ENCODE measurements around the gene PTH1R. TPM values are rescaled to one million over a fixed set of nuclear protein-coding genes. Genes with fewer than 3 reads are reported as not detected.

Gene PTH1R
- total RNA-seq, 1 experiment from 2014 or later = not detected

DNA sequence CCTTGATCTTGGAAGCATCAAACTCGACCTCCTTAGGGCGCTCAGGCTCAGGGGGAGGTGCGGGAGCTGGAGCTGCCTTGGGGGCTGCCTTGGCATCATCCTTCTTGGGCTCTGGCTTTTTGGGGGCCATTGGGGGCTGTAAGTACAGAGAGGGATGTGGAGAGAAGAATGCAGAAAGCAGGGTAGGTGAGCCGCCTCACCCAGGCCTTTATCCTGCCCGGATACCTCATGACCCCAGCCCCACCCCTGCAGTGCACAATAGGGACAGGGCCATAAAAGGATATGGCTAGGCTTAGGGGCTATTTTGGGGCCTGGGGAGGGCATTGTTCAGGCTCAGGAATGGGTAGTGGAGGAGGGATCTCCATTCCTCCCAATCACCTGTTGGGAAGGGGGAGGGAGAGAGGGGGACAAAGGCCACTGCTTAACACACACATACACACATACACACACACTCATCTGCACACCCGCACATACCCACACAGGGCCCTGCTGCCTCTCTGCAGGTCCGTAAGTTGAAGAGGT lies 14.2 kb upstream of the PTH1R start, which contains the start of gene MYL3:
Gene MYL3, minus strand, starts transcription at position 184 of the 522 bp plus-strand sequence. Its CDS starts 54 bp downstream, at position 130.
- no peak for DNase-seq (ENCODE audit: low spot score)

DNA sequence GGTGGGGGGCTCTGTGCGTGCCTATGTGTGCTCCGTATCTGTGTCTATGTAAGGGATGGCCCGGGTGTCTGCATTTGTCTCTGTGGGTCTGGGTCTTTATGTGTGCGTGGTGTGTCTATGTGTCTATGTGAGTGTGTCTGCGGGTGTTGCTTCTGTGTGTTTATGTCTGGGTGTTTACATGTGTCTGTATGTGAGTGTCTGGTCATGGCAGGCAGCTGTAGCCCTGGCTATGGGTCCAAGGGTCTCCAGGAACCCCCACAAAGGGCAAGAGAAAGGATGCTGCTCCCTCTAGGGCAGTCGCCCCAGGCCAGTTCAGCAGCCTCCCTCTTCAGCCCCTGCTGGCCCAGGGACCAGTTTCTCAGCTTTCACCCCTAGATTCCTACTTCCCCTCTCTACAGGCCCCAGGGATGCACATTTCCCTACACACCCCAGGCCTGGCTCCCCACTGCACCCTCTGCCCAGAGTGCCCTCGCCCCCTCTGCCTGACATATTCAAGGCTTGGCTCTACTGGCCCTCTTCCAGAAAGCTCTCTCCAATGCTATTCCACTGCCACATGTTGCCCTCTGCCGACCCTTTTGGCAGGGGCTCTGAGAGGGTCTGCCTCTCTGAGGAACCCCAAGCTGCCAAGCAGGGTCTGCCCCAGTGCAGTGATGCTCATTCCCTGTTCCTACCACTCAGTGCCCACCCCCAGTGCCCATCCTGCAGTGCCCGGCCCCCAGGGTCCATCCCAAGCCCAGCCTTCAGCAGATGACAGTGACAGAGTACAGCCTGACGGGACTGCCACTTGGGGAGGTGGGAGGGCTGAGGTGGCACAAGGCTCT lies 13.2 kb upstream of the PTH1R start:
- DNase-seq (ENCODE audit: low spot score) = no peak

DNA sequence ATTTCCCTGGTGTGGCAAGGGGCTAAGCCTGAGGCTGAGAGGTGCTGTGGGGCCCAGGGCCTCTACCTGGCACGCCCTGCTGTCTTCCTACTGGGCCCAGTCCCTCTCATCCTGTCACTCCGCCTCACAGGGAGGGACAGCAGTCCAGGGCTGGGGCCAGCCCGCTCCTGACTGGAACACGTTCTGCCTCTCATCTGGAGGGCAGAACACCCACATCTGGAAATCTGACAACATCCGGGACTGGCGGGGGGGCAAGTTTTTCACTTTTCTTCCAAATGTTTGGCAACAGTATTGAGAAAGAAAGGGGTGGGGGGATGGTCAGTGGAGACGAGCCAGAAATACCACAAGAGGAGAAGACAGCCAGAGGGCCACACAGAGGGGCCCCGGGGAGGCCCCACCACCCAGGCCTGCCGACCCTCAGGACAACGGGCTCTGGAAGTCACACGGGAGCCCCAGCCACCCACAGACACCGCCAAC lies 12.5 kb upstream of the PTH1R start:
- DNase-seq (ENCODE audit: low spot score) = no peak

DNA sequence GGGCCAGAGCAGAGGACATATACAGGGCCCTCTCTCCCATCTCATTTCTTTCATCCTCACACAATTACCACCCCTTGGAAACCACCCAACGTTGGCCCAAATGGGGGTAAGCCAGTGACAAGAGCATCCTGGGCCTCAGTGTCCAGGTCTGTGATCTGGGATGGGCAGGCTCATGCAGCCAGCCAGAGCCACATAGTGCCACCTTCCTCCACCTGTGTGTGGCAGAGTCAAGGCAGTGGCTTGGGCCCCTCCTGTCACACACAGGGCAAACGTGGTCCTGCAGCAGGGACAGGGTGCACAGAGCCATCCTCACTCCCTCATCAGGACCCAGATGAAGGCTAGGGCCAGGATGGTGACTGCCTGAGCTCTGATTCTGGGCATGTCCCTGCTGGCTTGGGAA lies 12.0 kb upstream of the PTH1R start:
- DNase-seq (ENCODE audit: low spot score) = no peak

DNA sequence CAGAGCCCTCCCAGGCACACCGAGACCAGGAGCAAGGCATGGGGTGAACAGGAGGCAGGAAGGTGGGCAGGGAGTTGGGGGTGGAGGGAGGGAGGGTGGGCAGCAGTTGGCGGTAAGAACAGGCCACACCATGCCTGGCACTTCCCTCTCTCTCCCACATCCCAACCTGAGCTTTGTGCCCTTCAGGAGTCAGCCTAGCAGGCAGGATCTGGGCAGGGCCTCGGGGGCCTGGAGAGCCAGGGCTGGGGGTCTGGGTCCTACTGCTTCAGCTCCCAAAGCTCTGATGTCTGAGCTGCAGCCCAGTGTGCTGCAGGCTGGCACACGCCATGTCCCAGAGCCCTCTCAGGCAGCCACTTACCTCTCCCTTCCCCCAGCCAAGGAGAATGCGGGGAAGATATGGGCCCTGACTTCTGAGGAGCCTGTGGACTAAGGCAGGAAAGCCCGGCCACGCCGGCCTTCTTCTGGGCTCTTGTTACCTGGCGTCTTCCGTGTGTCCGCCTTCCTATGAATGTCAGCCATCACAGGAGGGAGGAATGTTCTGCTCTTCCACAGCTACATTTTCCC lies 11.4 kb upstream of the PTH1R start:
- DNase-seq (ENCODE audit: low spot score) = no peak

DNA sequence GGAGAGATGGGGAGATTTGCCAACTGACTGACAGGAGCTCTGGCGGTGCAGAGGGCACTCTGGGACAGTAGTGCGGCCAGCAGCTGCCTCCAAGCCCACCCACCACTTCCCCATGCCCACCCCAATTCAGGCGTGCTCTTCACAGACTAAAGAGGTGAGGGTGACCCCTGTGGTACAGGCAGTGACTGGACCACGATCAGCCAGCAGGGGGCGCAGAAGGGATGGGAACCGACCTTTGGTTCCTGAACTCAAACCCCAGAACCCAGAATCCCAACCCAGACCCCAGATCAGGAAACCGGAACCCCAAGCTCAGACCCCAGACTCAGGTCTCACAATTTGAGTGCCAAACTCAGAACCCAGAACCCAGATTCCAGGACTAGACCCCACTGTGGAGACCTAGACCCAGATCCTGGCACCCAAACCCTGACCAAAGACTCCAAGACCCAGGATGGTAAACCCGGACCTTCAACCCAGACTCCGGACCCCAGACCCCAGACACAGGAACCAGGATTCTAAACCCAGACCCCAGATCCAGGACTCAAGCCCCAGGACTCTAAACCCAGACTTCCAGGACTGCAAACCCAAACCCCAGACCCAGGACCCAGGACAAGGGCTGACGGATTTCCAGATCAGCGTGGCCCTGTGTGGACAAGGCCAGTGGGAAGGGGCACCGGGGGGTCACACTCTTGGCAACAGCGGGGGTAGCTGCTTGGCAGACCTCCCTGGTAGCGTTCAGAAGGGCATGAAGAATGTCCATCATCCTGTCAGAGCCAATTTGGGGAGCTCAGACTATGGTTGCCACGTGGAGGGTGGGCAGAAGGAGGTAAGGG lies 10.6 kb upstream of the PTH1R start:
- peak; percentile 60 for DNase-seq (ENCODE audit: low spot score)

DNA sequence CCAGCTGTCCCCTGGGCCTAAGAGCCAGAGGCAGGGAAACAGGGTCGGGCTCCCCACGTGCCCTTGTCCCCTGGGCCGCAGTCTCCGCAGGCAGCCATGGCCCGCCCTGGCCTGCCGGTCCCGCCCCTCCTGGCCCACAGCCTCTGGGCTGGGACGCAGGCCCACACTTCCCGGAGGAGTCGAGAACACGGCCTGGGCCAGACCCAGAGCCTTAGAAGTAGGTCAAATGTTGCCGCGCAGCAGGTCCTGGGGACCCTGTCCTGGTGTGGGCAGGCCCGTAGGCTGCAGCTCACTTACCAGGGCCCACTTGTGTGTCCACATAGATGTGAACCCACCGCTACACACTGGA lies 10.0 kb upstream of the PTH1R start:
- no peak for DNase-seq (ENCODE audit: low spot score)

DNA sequence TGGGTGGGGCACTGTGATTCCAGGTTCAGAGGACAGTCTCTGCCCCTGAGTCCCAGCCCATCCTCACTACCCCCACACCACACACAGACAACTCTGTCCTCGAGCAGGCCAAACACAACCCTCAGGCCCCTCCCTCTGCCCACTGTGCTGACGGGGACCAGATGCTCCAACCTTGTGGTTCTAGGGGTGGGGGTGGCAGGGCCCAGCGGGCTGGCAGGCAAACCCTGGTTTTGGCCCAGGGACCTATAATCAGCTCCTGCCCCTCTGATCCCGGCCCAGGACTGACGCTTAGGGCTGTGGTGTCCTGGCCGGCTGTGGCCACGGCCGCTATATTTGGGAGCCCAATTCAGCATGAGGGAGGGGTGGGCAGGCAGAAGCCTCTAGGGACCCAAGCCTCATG lies 9.2 kb upstream of the PTH1R start:
- DNase-seq (ENCODE audit: low spot score) = no peak

DNA sequence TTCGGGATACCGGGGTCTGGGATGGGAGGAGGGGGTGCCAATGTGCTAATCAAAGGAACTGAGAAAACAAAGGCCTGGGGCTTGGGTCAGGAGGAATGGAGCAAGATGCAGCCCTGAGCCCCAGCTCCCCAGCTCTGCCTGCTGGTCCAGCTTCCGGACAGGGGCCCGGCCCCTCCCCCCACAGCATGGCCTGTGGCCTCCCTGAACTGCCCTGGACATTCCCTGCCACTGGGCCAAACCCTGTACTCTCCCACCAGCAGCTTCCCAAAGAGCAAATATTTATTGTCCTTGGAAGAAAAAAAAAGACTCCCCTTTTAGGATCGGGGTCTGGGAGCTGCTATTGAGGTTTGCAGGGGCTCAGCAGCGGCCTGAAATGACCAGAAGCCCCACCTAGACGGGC lies 8.6 kb upstream of the PTH1R start:
- no peak for DNase-seq (ENCODE audit: low spot score)

DNA sequence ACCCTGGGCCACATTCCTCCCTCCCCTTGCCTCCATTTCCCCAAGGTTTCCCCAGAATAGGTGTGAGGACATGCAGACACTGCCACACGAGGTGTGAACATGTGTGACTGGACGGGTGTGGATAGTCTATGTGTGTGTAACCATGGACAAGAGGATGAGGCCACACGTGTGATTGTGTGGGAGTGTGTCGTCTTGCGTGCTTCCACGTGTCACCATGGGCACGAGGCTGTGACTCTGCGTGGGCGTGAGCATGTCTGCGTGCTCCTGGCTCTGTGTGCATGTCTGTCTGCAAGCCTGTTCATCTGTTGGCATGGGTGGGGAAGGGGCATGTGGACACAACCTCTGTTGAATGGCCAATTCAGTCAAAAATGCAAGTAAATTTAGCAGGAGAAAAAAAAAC lies 8.1 kb upstream of the PTH1R start:
- no peak for DNase-seq (ENCODE audit: low spot score)

DNA sequence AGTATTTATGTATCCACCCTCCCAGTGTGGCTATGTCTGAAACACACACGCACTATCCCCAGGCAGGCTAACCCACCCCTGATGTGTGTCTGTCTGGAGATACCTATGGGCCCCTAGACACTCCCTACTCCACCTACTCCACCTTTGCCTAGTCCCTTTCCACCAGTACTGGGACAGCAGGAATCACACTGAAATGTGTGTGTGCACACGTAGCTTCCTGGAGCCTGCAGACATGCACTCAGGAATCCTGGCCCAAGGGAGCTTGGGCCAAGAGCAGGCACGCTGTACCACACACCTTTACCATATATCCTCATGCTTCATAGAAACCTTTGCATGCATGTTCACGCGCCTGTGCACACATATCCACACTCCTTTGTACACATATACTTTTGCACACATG lies 6.9 kb upstream of the PTH1R start:
- no peak for DNase-seq (ENCODE audit: low spot score)

DNA sequence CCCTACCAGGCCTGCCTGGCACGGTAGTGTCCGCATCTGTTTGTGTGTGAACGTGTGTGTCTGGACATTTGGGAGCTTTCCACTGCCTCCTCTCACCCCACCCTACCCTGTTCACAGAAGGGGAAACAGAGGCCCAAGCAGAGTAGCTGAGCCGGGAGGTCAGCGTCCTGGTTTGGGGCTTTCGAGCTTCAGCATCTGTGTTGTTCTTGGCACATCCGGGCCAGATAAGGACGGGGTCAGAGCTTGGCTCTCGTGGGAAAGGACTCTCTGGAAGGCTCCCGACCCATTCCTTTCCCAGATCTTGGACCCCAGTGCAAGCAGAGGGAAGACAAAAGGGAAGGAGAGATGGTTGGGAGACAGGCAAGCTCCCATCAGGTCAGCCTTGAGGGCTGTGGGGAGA lies 6.3 kb upstream of the PTH1R start:
- no peak for DNase-seq (ENCODE audit: low spot score)

DNA sequence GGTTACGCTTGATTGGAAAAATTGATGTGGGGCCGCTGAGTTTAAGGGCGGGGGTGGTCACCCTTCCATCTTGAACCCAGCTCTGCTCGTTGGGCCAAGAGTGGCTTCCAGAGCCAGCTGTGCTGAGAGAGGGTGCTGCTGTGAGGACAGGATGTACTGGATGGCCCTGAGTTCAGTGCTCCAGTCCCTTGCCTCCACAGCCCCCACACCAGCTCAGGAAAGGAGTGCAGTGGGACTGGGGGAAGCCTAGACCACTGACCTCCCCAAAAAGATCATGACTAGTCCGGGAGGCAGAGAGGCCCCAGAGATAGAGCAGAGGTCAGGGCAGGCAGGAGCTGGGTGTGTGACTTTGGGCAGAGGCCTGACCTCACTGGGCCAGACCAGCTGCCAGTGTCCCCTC lies 4.0 kb upstream of the PTH1R start:
- no peak for DNase-seq (ENCODE audit: low spot score)

DNA sequence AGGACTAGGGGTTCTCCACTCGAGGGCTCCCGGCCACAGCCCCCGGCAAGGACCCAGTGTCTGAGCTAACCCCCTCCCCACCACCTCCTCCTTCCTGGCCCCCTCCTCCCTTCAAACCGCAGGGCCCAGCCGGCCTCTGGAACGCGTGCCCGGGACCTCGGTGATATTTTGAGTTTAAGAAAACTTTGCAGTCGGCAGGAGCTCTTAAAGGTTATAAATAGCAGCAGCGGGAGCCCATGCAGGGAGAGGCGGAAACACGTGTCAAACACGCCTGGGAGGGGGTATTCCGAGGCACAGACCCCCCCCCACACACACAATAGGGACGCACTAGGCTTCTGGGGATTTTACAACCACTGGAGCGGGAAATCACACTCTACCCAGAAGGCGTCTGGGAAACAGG lies 3.1 kb upstream of the PTH1R start:
- no peak for DNase-seq (ENCODE audit: low spot score)

DNA sequence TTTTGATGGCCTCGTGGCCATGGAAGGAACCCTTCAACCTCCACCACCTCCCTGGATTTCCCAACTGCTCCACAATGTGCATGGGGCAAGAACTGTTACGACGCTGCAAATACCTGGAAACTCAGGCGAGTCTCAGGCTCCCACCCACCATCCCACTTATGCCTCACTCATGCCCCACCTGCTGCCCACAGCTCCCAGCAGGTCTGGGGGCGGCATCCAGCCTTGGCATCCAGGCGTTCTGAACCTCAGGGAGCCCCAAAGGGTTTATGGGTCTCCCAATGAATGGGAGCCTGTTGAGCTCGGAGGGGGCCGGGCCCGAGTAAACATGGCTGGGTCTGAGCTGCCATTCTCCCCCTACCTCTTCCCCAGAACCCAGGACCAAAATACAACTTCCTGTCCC lies 2.0 kb upstream of the PTH1R start:
- DNase-seq (ENCODE audit: low spot score) = no peak

DNA sequence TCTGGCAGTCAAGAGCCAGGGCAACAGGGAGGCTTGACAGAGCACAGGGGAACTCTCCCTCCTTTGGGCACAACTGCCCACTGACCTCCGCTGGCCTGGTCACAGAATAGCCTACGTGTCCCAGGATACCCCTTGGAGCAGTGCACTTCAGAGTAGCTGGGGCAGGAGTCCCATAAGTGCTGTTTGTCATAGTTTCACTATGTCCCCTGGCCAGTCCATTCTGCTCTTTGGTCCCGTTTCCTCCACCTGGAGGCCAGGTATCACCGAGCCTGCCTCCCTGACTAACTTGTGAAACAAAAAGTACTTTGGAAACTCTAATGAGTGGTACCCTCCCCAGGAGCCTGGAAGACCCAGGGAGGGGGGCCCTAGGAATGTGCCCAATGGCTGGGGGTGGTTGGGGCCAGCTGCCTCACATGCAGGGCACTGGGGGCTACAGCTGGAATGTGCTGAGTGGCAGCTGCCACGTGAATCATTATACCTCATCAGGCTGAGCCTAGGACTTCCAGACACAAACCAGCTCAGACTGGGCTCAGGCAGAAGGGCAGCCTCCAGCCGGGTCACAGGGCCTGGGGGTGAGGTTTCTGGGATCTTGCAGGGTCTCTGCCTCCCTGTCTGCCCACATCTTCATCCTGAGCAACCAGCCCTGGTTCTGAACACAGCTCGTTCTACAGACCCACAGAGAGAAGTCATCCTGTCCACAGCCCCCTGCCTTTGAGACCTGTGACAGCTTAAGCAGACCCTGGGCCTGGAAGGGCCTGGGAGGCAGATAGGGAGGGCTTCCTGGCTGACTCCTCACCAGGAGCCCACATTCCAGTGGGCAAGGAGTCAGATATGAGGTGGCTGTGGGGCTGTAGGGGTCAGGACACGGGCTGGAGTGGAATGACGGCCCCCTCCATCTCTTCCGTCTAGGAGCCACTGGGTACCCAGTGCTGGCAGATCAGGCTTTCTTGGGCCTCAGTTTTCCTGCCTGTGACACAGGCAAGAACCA lies 914 bp upstream of the PTH1R start:
- DNase-seq (ENCODE audit: low spot score) = no peak

DNA sequence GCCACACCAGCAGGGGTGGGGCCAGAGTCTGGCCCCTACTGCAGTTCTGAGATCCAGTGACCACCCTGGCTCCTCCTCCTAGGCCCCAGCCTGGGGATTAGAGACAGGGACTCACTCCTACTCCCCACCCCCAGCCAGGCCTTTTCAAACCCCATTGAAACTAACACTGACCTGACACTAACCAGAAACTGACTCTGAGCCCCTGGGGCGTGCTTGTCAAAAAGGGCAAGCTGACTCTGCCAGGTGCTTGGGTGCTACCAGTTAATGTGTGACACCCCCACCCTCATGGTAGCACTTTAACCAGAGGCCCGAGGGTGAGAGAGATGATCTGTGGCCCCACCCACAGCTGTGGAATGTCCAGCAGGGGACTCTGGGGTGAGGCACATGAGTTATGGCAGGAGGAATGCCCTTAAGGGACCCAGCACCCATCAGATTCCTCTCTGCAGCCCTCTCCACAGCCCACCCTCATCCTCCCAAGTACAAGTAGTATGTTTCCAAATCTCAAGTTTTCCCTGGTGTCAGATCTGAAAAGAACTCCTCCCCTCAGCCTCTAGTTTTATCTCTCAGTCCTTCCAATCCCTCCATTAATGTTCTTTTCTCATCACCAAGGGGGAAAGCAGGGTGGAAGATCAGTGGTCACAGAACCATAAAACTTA lies 1.4 kb downstream of the PTH1R start:
- DNase-seq (ENCODE audit: low spot score) = no peak

DNA sequence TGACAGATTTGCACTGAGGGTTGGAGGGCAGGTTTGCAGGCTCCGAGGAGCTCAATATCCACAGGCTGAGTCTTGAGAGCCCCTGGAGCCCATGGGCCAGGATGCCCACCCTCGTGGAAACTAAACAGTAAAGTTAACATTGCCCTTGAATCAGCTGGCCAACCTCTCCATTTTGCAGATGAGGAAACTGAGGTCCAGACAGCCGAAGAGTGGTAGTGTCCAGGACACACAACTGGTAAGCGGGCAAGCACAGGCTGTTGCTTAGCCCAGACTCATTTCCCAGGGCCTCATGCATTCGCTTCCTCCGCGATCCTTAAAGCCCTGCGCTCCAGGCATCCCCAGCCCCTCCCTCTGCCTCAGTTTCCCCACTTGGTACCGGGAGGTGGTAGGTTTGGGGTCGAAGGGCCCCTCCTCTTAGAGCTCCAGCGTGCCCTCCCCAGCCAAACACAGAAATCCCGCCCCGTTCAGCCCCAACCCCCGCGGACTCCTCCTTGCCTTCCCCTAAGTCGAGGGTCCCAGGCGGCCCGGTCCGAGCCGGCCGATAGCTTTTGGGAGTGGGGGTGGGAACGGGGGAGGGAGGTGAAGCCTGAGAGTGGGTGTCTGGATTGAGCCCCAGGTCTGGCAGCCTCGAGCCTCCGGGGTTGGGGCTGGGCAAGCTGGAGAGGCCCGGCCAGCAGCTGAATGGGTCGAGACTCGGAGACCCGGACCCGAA lies 3.5 kb downstream of the PTH1R start:
- no peak for DNase-seq (ENCODE audit: low spot score)

DNA sequence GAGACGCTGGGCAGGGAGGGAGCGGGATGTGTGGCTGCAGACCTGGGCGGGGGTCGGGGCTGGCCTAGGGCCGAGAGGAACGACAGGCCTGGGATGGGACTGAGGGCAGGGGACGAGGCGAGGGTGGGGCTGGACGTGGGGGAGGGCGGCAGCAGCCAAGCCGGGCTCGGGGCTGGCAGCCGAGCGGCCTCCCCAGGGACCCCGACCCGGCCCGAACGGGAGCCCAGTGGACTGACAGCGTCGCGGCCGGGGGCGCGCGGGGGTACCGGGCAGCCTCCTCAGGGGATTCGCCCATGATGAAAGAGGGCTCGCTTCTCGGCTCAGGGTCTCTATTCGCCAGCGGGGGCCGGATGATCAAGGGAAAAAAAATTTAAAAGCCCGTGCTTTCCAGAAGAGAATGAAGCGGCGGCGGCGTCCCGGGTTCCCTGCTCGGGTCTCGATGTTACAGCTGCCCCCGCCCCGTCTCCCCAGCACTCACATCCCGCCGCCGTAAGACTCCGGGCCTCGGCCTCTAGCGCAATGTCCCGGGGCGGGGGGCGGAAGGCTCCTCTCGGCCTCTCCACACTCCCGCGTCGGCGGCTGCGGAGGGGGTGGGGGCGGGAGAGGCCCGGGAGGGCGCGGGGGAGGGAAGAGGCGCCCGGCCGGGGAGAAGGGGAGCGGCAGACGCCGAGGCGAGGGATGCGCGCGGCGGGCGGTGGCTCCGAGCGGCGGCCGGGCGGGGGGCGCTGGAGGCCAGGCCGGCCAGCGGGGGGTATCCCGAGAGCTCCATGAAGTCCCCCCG lies 4.3 kb downstream of the PTH1R start:
- no peak for DNase-seq (ENCODE audit: low spot score)
